M059J (cell line): ENCODE results near the gene LSMEM2. TPM values are rescaled to one million over a fixed set of nuclear protein-coding genes. Genes with fewer than 3 reads are reported as not detected.
"Not testable (repeated sequence)": the region's sequence is repeated elsewhere in the genome, so short reads cannot be mapped to it uniquely, and the experiment has no call there.

ENCODE experiments used
- DNase-seq: peaks from one replicate; pipeline ENCODE4 v3.0.0-alpha.2; 2012; ENCODE audit warnings: low read depth
- total RNA-seq: library from RNA; depleted of rRNA; stranded (reverse); fragments of >200 nt; shearing (Covaris generic); gene quantifications from 2 replicates; pipeline ENCODE4 v1.2.3, GENCODE V29; 2014

The LSMEM2 gene
- total RNA-seq, 1 experiment from 2014 or later: not detected

- DNase-seq: peak; percentile 66
Measured at GRCh38 chr3:50245831-50246516, 32.9 kb upstream of the LSMEM2 start.

DNA sequence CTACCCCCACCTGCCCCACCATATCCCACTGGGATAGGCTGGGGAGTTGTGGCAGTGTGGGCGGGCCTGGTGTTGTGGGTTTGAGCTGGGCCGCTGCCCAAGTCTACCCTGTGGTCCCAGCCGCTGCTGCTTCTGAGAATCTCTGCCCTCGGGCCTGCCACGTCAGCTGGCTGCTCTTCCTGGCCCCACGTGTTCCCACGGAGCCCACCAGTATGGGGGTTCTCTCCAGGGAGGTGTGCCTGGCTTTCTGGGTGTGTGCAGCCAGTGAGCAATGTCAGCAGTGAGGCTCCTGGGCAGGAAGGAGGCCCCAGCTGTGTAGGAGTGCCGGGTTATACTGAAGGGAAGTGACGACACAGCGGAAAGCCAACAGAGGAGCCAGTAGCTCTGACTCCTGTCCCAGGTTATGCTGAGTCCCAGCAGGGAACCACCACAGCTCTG lies 32.4 kb upstream of the LSMEM2 start:
- DNase-seq: peak; percentile 97

DNA sequence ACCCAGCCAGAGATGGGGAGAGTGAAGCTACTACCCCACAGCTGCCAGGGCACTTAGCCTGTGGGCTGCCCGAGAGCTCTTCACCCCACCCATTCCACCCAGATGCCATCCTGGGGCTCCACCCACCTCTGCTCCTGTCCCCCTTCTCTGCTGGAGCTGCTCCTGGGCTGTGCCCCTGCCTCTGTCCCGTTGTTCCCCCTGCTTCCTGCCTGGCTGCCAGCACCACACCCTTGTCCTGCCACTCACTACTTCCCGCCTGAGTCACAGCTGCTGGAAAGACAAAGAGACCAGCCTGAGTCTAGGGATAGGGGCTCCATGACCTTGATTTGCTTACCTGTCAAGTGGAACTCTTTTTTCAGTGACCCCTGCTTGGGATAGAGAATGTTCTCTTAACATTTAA lies 30.5 kb upstream of the LSMEM2 start:
- DNase-seq: no peak

- DNase-seq: no peak
Measured at GRCh38 chr3:50249457-50249856, 29.4 kb upstream of the LSMEM2 start.

DNA sequence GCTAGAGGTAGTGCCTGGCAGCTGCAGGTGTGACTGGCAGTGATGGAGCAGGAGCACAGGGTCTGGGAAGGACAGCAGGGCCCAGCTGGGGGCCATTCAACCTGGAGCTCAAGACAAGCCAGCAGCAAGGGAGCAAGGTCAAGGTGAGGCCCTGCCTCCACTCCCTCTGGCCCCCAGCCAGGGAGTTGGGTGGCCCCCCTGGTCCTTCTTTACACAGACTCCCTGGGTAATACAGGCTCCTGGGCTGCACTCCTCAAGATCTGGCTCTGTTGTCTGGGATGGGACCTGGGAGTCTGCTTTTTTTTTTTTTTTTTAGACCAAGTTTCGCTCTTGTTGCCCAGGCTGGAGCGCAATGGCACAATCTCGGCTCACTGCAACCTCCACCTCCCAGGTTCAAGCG lies 28.4 kb upstream of the LSMEM2 start:
- DNase-seq: no peak

DNA sequence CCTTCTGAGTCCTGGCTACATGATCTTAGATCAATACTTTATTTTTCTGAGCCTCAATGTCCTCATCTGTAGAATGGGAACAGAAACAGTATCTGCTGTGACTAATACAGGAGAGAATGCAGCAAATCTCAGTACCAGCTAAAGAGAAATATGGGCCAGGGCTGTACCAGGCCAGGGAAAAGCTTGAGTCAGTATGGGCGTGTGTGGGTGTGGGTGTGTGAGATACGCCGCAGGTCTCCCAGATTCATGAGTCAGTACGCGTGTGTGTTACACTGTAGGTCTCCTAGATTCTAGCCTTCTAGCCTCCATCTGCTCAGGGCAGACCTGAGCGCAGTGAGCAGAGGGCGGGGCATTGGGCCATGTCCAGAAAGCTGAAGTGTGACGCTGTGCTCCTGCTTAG lies 27.7 kb upstream of the LSMEM2 start:
- DNase-seq: no peak

DNA sequence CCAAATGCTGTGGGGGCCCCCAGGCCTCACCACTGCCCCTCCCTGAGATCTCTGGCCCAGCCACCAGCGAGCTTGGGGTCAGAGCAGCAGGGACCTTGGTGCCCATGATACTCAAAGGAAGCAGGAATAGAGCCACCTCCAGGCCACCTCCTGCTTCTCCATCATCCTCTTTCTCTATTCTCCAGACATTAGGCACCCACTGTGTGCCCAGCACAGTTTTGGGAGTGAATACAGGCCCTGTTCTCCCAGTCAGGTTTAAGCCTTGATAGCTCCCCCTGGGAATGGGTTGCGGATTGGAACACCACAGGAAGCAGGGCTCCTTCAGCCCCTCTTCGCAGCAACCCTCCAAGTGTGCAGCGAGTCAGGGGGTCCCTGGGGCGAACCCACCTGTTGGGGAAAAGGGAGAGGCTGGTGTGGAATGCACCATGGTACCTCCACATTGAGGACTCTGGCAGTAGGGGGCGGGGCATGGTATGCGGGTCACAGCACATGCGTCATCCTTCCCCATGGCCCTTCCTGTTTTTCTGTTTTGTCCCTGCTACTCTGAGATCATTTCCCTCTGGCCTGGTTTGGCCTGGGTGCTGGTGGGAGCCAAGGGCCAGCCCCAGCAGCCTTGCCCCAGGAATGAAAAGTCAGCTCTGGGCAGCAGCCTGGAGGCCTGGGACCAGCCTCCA lies 24.2 kb upstream of the LSMEM2 start:
- peak; percentile 49 for DNase-seq

DNA sequence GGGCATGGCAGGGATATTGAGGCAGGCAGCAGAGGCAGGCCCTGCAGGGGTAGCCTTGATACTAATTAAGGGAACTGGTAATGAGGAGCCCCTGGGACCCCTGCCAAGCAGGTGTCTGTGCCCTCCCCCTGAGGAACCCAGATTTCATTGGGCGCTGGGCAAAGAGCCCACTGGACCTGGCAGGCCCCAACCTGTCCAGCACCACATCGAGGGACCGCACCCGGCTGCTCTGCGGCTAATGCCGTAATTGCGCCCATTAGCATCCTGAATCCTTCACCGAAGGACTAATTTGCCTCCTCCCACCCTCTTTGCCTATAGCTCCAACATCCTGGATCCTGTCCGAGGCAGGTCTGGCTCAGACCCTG lies 23.7 kb upstream of the LSMEM2 start:
- DNase-seq: no peak

- DNase-seq: peak; percentile 46
Measured at GRCh38 chr3:50256978-50257890, 21.7 kb upstream of the LSMEM2 start.

DNA sequence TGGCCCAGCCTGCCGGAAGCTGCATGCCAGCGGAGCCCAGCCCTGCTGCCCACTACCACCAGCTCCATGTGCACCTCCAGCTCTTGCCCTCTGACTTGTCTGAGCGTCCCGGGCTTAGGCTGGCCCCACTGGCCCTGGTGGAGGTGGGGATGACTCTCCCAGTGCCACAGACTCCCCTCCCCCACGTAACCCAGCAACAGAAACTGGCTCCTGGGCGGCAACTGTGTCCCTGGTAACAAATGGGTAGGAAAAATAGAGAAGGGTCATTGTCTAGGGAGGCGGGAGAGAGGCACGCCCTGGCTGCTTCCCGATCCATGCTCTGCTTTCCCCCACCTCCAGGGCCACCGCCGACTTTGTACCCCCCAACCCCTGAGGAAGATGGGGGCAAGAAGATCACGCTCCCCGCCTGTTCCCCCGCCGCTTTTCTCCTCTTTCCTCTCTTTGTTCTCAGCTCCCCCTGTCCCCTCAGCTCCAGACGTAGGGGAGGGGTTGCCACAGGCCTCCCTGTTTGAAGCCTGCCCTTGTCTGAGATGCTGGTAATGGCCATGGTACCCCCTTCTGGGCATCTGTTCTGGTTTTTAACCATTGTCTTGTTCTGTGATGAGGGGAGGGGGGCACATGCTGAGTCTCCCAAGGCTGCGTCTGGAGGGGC lies 20.7 kb upstream of the LSMEM2 start:
- DNase-seq: no peak

GRCh38 chr3:50258979-50259378 lies 19.9 kb upstream of the LSMEM2 start:
- no peak for DNase-seq

DNA sequence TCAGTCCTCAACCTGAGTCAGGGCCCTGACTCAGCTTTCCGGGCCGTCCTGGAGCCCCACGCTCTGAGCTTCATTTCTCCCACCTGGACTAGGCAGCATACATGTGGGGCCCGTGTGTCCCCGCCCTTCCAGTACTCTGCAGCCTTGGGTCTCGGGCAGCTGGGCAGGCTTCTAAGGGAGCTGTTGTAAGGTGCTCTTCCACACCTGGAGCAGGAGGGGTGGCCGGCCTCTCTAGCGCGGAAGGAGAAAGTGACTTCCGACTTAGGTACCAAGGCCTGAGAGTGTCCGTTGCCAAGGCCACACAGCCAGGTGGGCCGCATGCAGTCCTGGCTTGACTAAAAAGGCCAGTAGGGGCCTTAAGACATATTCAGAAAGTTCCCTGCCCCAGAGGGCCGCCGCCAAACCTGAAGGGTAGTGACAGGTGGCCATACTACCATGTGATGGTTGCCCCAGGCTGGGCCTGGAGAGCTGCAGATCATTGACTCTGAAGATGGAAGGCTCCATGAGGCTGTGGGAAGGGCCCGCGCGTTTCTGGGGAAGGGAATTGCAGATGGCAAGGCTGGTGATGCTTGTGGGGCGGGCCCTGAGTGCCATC lies 19.4 kb upstream of the LSMEM2 start:
- DNase-seq: no peak

- DNase-seq: peak; percentile 81
Measured at GRCh38 chr3:50260027-50260941, 18.6 kb upstream of the LSMEM2 start.

- DNase-seq: no peak
Measured at GRCh38 chr3:50260942-50261441, 17.9 kb upstream of the LSMEM2 start.

GRCh38 chr3:50261505-50261904 lies 17.4 kb upstream of the LSMEM2 start:
- no peak for DNase-seq

GRCh38 chr3:50262200-50262599 lies 16.7 kb upstream of the LSMEM2 start:
- not testable (repeated sequence) for DNase-seq

DNA sequence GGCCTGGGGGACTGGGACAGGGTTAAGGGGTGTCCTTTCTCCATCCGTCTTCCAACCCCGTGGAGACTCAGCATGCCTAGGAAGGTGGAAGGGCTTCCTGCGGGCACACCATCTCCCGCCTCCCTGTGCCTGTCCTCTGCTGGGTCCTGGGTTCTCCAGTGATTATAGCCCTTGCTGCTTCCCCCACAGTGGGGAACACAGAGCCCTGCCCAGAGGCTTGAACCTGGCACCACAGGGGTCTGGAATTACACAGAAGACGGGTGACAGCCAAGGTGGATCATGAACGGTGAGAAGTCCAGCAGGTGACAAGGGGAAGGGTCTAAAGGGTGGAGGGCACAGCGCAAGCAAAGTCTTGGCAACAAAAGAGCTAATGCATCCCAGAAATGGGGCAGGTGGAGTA lies 16.1 kb upstream of the LSMEM2 start:
- no peak for DNase-seq

DNA sequence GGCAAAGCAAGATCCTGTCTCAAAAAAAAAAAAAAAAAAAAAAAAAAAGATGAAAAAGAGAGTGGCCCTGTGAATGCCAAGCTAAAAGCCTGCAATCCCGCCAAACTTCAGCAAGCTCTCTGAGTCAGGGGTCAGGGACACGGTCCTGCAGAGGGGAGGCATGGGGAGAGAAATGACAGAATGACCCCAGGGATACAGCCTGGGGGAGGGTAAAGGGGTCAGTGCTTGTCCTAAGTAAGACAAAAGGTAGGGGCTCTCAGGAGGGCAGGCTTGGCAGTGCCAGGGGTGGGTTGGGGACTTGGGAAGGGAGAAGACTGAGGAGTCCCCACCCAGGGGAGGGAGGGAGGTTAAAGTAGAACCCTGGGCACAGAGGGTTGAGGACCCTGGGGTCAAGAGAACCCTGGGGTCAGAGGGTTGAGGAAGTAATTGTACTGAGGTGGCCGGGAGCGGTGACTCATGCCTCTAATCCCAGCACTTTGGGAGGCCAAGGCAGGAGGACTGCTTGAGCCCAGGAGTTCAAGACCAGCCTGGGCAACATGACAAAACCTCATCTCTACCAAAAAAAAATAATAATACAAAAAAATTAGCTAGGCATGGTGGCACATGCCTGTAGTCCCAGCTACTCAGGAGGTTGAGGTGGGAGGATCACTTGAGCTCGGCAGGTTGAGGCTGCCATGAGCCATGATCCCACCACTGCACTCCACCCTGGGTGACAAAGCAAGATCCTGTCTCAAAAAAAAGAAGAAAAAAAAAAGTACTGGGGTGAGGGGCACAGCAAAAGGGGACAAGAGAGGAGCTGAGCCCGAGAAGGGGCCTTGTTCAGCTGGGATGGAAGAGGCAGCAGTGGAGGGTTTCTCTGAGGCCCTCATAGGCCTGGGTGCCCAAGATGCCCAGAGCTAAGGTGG lies 15.2 kb upstream of the LSMEM2 start:
- peak; percentile 58 for DNase-seq

- peak; percentile 90 for DNase-seq
Measured at GRCh38 chr3:50264383-50264963, 14.4 kb upstream of the LSMEM2 start.
